ENCODE data around the gene TMEM168. TPM values are rescaled to one million over a fixed set of nuclear protein-coding genes. Genes with fewer than 3 reads are reported as not detected.

The TMEM168 gene
- total and polyA plus RNA-seq, 2 of the 13 experiments (the other 11 are each of a cell fraction or from before 2014, with no cell fraction given) = 8.7 to 15.7 TPM

DNA sequence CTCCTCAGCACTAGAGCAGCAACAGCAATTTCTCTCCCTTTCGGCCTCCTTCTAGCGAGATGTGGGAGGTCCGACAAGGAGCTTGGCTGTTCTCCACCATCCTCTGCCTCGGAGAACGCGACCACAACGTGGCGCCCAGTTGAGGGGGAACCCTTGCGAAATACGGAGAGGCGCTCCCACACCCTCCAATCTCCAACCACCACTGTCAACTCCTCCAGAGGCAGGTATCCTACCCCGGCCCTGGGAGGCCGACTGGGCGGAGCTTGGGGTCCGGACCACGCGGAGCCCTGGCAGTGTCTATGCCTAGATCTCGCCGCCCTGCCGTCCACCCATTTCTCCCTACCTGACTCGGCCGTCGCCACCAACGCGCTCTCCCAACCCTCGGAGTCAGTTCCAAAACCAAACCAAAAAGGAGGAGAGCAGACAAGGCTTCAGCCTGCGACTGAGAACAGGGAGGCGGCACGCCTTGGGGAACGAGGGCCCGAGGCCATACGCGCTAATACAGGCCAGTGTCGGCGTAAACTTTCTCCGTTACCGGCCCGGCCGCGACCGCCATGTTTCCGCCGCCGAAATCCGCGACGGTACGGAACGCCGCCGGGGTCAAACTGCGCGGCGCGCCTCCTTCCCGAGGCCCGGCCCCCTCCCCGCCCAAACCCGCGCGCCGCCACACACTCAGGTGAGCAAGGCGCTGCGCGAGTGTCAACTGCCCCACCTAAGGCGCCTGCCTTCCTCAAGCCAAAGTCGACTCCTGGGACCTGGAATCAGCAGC lies at the start of gene TMEM168 (continued):
- TF ChIP-seq GRHL1 (CRISPR knock-in tag; conservative IDR thresholded peaks at IDR 0.05) (no peak), ZNF615 (CRISPR knock-in tag; IDR thresholded peaks at IDR 0.05; ENCODE audit: borderline replicate concordance) (no peak), TIGD3 (CRISPR knock-in tag; IDR thresholded peaks at IDR 0.05; ENCODE audit: borderline replicate concordance) (no peak), RNF219 (CRISPR knock-in tag; IDR thresholded peaks at IDR 0.05) (no peak), RORA (CRISPR knock-in tag; IDR thresholded peaks at IDR 0.05) (no peak), ZNF609 (CRISPR knock-in tag; IDR thresholded peaks at IDR 0.05; ENCODE audit: borderline replicate concordance) (0 out of 2 replicates have a peak, but pooled peaks have one; percentile 32), TBX3 (IDR thresholded peaks at IDR 0.05; ENCODE audit: borderline replicate concordance) (no peak), ZNF230 (CRISPR knock-in tag; IDR thresholded peaks at IDR 0.05) (peak; percentile 80; the same call in 1 of the 2 replicates), FOXJ3 (CRISPR knock-in tag; IDR thresholded peaks at IDR 0.05; ENCODE audit: borderline replicate concordance) (peak; percentile 53; the same call in 1 of the 2 replicates), TFAP4 (IDR thresholded peaks at IDR 0.05; ENCODE audit: borderline replicate concordance, low read depth) (peak; percentile 5; the same call in 1 of the 2 replicates), SATB2 (CRISPR knock-in tag; IDR thresholded peaks at IDR 0.05) (no peak), ZMYM4 (CRISPR knock-in tag; IDR thresholded peaks at IDR 0.05) (peak; percentile 90), KDM5B (CRISPR knock-in tag; IDR thresholded peaks at IDR 0.05; ENCODE audit: borderline replicate concordance) (no peak; the same call in 1 of the 2 replicates), IRF2 (CRISPR knock-in tag; IDR thresholded peaks at IDR 0.05) (peak; percentile 50; the same call in 1 of the 2 replicates), ZFP90 (CRISPR knock-in tag; IDR thresholded peaks at IDR 0.05; ENCODE audit: borderline replicate concordance) (peak; percentile 45; the same call in 1 of the 2 replicates), FIP1L1 (IDR thresholded peaks at IDR 0.05; ENCODE audit: borderline replicate concordance, insufficient read depth, low read depth, low read length) (no peak)
